ENCODE measurements around the gene TFR2. TPM values are rescaled to one million over a fixed set of nuclear protein-coding genes. Genes with fewer than 3 reads are reported as not detected.

Gene TFR2
- total and polyA plus RNA-seq, 2 of the 13 experiments (the other 11 are each of a cell fraction or from before 2014, with no cell fraction given), result 36.9 to 64.2 TPM

DNA sequence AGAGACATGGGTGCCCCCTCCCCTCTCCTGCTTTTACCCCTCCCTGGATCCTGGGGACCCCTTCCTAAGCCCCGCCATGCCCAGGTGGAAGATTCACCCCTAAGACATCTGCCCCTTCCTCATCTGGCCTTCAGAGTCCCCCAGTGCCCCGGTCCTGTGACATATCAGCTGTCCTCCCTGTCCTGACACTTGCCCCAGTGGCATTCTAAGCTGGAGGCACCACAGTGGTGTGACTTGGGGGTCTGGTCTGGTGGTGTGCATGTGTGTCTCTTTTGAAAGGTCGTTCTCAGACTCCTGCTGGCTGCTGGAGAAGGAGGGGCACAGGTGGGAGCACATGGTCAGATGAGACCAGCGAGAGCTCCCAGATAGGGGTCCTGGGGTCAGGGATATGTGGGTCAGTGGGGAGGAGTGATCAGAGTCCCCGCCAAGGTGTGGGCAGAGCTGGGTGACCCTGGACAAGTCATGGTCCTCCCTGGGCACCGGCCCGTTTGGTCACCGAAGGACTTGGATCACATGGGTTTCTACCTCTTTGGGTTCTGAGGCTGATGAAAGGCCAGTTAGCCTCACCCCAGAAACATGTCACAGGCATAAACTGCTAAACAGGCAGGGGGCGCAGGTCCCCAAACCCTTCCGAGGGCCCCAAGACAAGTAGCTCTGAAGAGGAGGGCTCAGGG, 645 bp upstream of the TFR2 start (continued):
- TF ChIP-seq, protein P1, sequence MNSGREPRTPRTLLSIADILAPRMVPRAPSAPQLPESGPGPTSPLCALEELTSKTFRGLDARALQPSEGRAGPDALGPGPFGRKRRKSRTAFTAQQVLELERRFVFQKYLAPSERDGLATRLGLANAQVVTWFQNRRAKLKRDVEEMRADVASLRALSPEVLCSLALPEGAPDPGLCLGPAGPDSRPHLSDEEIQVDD (CRISPR knock-in tag; IDR thresholded peaks at IDR 0.05; ENCODE audit: borderline replicate concordance), result no peak
- TF ChIP-seq ZNF644 (CRISPR knock-in tag; IDR thresholded peaks at IDR 0.05; ENCODE audit: low read depth), result no peak
- TF ChIP-seq SMARCE1 (IDR thresholded peaks at IDR 0.05; ENCODE audit: borderline replicate concordance), result no peak
- no peak for TF ChIP-seq SIN3B (IDR thresholded peaks at IDR 0.05; ENCODE audit: low read length)
- no peak; the same call in 1 of the 2 replicates for TF ChIP-seq ZNF614 (CRISPR knock-in tag; IDR thresholded peaks at IDR 0.05; ENCODE audit: borderline replicate concordance)
- no peak for TF ChIP-seq NAIF1 (CRISPR knock-in tag; IDR thresholded peaks at IDR 0.05; ENCODE audit: borderline replicate concordance)
- TF ChIP-seq ZNF703 (CRISPR knock-in tag; IDR thresholded peaks at IDR 0.05; ENCODE audit: borderline replicate concordance), result no peak
- no peak for TF ChIP-seq SMYD3 (CRISPR knock-in tag; IDR thresholded peaks at IDR 0.05)
- TF ChIP-seq, protein P2, sequence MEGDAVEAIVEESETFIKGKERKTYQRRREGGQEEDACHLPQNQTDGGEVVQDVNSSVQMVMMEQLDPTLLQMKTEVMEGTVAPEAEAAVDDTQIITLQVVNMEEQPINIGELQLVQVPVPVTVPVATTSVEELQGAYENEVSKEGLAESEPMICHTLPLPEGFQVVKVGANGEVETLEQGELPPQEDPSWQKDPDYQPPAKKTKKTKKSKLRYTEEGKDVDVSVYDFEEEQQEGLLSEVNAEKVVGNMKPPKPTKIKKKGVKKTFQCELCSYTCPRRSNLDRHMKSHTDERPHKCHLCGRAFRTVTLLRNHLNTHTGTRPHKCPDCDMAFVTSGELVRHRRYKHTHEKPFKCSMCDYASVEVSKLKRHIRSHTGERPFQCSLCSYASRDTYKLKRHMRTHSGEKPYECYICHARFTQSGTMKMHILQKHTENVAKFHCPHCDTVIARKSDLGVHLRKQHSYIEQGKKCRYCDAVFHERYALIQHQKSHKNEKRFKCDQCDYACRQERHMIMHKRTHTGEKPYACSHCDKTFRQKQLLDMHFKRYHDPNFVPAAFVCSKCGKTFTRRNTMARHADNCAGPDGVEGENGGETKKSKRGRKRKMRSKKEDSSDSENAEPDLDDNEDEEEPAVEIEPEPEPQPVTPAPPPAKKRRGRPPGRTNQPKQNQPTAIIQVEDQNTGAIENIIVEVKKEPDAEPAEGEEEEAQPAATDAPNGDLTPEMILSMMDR (CRISPR knock-in tag; IDR thresholded peaks at IDR 0.05), result no peak; the same call in 1 of the 2 replicates
- no peak for TF ChIP-seq SRSF4 (IDR thresholded peaks at IDR 0.05; ENCODE audit: low read depth, low read length, poor library complexity, severe bottlenecking)
- no peak for TF ChIP-seq ETV6 (CRISPR knock-in tag; conservative IDR thresholded peaks at IDR 0.05)
- TF ChIP-seq, protein P3, sequence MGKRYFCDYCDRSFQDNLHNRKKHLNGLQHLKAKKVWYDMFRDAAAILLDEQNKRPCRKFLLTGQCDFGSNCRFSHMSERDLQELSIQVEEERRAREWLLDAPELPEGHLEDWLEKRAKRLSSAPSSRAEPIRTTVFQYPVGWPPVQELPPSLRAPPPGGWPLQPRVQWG (CRISPR knock-in tag; IDR thresholded peaks at IDR 0.05; ENCODE audit: borderline replicate concordance, low read depth), result no peak
- no peak for TF ChIP-seq ZNF451 (CRISPR knock-in tag; IDR thresholded peaks at IDR 0.05)
- no peak for TF ChIP-seq PCBP2 (optimal IDR thresholded peaks at IDR 0.05; ENCODE audit: low read depth, low read length, poor library complexity, severe bottlenecking)
- no peak for TF ChIP-seq LCORL (IDR thresholded peaks at IDR 0.05)
- TF ChIP-seq LCORL (CRISPR knock-in tag; IDR thresholded peaks at IDR 0.05), result no peak
- no peak for TF ChIP-seq XBP1 (CRISPR knock-in tag; IDR thresholded peaks at IDR 0.05)
- TF ChIP-seq CEBPG (CRISPR knock-in tag; IDR thresholded peaks at IDR 0.05), result no peak
- no peak for TF ChIP-seq MAFK (conservative IDR thresholded peaks at IDR 0.05 in 1 of 2, IDR thresholded peaks at IDR 0.05 in 1 of 2; ENCODE audit: low read length in 2 of 2)
- no peak for TF ChIP-seq ZSCAN9 (CRISPR knock-in tag; IDR thresholded peaks at IDR 0.05; ENCODE audit: borderline replicate concordance)
- TF ChIP-seq HMG20B (CRISPR knock-in tag; conservative IDR thresholded peaks at IDR 0.05), result no peak
- TF ChIP-seq KLF15 (CRISPR knock-in tag; IDR thresholded peaks at IDR 0.05; ENCODE audit: borderline replicate concordance), result no peak
- TF ChIP-seq, protein P4, sequence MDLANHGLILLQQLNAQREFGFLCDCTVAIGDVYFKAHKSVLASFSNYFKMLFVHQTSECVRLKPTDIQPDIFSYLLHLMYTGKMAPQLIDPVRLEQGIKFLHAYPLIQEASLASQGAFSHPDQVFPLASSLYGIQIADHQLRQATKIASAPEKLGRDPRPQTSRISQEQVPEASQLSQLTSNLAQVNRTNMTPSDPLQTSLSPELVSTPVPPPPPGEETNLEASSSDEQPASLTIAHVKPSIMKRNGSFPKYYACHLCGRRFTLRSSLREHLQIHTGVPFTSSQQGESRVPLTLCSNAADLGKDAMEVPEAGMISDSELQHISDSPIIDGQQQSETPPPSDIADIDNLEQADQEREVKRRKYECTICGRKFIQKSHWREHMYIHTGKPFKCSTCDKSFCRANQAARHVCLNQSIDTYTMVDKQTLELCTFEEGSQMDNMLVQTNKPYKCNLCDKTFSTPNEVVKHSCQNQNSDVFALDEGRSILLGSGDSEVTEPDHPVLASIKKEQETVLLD (CRISPR knock-in tag; IDR thresholded peaks at IDR 0.05; ENCODE audit: low read depth), result no peak
- TF ChIP-seq, protein P5, sequence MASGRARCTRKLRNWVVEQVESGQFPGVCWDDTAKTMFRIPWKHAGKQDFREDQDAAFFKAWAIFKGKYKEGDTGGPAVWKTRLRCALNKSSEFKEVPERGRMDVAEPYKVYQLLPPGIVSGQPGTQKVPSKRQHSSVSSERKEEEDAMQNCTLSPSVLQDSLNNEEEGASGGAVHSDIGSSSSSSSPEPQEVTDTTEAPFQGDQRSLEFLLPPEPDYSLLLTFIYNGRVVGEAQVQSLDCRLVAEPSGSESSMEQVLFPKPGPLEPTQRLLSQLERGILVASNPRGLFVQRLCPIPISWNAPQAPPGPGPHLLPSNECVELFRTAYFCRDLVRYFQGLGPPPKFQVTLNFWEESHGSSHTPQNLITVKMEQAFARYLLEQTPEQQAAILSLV (CRISPR knock-in tag; IDR thresholded peaks at IDR 0.05; ENCODE audit: borderline replicate concordance), result no peak
- no peak for TF ChIP-seq HIVEP1 (CRISPR knock-in tag; IDR thresholded peaks at IDR 0.05)
- TF ChIP-seq U2AF2 (IDR thresholded peaks at IDR 0.05; ENCODE audit: low read depth, low read length), result no peak
- TF ChIP-seq ZNF335 (CRISPR knock-in tag; IDR thresholded peaks at IDR 0.05), result no peak
- no peak for TF ChIP-seq ZNF670 (CRISPR knock-in tag; IDR thresholded peaks at IDR 0.05; ENCODE audit: borderline replicate concordance)
